ENCODE data around the gene SUPT4H1.
"Not testable (repeated sequence)": the region's sequence is repeated elsewhere in the genome, so short reads cannot be mapped to it uniquely, and the experiment has no call there.

The SUPT4H1 gene

GRCh38 chr17:58343131-58343530, 8.9 kb downstream of the SUPT4H1 start:
- ATAC-seq (ENCODE audit: insufficient read depth, low read depth) (no peak), DNase-seq (no peak)
- peak overlapping the region; percentile 100 for H3K27ac ChIP-seq (ENCODE audit: low read length)
- H3K4me2 ChIP-seq (ENCODE audit: insufficient read depth, low read length): peak overlapping the region; percentile 65
- H3K9ac ChIP-seq (ENCODE audit: low read depth, low read length): peak overlapping the region; percentile 99
- no peak overlapping the region for H2AFZ ChIP-seq (ENCODE audit: low read depth, low read length)
- peaks cover 23% of the 10 kb centered on the region for H4K20me1 ChIP-seq (ENCODE audit: insufficient read depth, low read length)
- no peaks in the 10 kb centered on the region for H3K27me3 ChIP-seq (ENCODE audit: insufficient read depth, low read length, poor library complexity)
- H3K9me3 ChIP-seq (ENCODE audit: insufficient read depth, low read length, severe bottlenecking): no peaks in the 10 kb centered on the region
- peak overlapping the region; percentile 25 to 53; a peak in 3 of 4 replicates for H3K4me3 ChIP-seq (ENCODE audit: low read depth in 1 of 2, low read length in 2 of 2)
- H3K79me2 ChIP-seq (ENCODE audit: insufficient read depth, low read length): peaks cover 99% of the 10 kb centered on the region
- H3K4me1 ChIP-seq (ENCODE audit: insufficient read depth, low read length): peaks cover 100% of the 10 kb centered on the region
- TF ChIP-seq CTCF (IDR thresholded peaks at IDR 0.05; ENCODE audit: borderline replicate concordance, extremely low read depth, low read length, poor library complexity, severe bottlenecking) (no peak), EZH2 (IDR thresholded peaks at IDR 0.05; ENCODE audit: borderline replicate concordance, low read depth, low read length, severe bottlenecking) (no peak)
- H3K36me3 ChIP-seq (ENCODE audit: insufficient read depth, low read length): peaks cover 78% of the 10 kb centered on the region

GRCh38 chr17:58341861-58342475, 10.0 kb downstream of the SUPT4H1 start:
- Histone ChIP-seq H3K4me1 (ENCODE audit: insufficient read depth, low read length) (peaks cover 92% of the 10 kb centered on the region), H3K36me3 (ENCODE audit: insufficient read depth, low read length) (peaks cover 72% of the 10 kb centered on the region), H2AFZ (ENCODE audit: low read depth, low read length) (no peak overlapping the region), H3K4me3 (ENCODE audit: low read depth in 1 of 2, low read length in 2 of 2) (peak overlapping the region in 1 of 2 experiments; percentile 53; a peak in 2 of 4 replicates), H3K9ac (ENCODE audit: low read depth, low read length) (peak overlapping the region; percentile 99), H3K9me3 (ENCODE audit: insufficient read depth, low read length, severe bottlenecking) (no peaks in the 10 kb centered on the region), H3K79me2 (ENCODE audit: insufficient read depth, low read length) (peaks cover 97% of the 10 kb centered on the region), H3K27ac (ENCODE audit: low read length) (peak overlapping the region; percentile 100), H3K4me2 (ENCODE audit: insufficient read depth, low read length) (peak overlapping the region; percentile 65), H3K27me3 (ENCODE audit: insufficient read depth, low read length, poor library complexity) (no peaks in the 10 kb centered on the region), H4K20me1 (ENCODE audit: insufficient read depth, low read length) (peaks cover 12% of the 10 kb centered on the region)
- TF ChIP-seq EZH2 (IDR thresholded peaks at IDR 0.05; ENCODE audit: borderline replicate concordance, low read depth, low read length, severe bottlenecking) (no peak), CTCF (IDR thresholded peaks at IDR 0.05; ENCODE audit: borderline replicate concordance, extremely low read depth, low read length, poor library complexity, severe bottlenecking) (no peak)
- no peak for DNase-seq
- ATAC-seq (ENCODE audit: insufficient read depth, low read depth): no peak

GRCh38 chr17:58341136-58341860, 10.7 kb downstream of the SUPT4H1 start:
- H3K4me3 ChIP-seq (ENCODE audit: low read depth in 1 of 2, low read length in 2 of 2): peak overlapping the region in 1 of 2 experiments; percentile 24; a peak in 2 of 4 replicates

GRCh38 chr17:58340405-58340876, 11.6 kb downstream of the SUPT4H1 start:
- Histone ChIP-seq H3K4me3 (ENCODE audit: low read depth in 1 of 2, low read length in 2 of 2) (peak overlapping the region in 1 of 2 experiments; percentile 96; a peak in 2 of 4 replicates), H4K20me1 (ENCODE audit: insufficient read depth, low read length) (peaks cover 2% of the 10 kb centered on the region), H2AFZ (ENCODE audit: low read depth, low read length) (no peak overlapping the region), H3K27ac (ENCODE audit: low read length) (peak overlapping the region; percentile 100), H3K27me3 (ENCODE audit: insufficient read depth, low read length, poor library complexity) (no peaks in the 10 kb centered on the region), H3K9me3 (ENCODE audit: insufficient read depth, low read length, severe bottlenecking) (no peaks in the 10 kb centered on the region), H3K36me3 (ENCODE audit: insufficient read depth, low read length) (peaks cover 56% of the 10 kb centered on the region), H3K4me2 (ENCODE audit: insufficient read depth, low read length) (peak overlapping the region; percentile 65), H3K4me1 (ENCODE audit: insufficient read depth, low read length) (peaks cover 92% of the 10 kb centered on the region), H3K9ac (ENCODE audit: low read depth, low read length) (peak overlapping the region; percentile 99), H3K79me2 (ENCODE audit: insufficient read depth, low read length) (peaks cover 96% of the 10 kb centered on the region)
- no peak for DNase-seq
- ATAC-seq (ENCODE audit: insufficient read depth, low read depth): no peak
- TF ChIP-seq CTCF (IDR thresholded peaks at IDR 0.05; ENCODE audit: borderline replicate concordance, extremely low read depth, low read length, poor library complexity, severe bottlenecking) (no peak), EZH2 (IDR thresholded peaks at IDR 0.05; ENCODE audit: borderline replicate concordance, low read depth, low read length, severe bottlenecking) (no peak)

More at GRCh38 chr17:58341136-58341860, 10.7 kb downstream of the SUPT4H1 start:
- H3K4me2 ChIP-seq (ENCODE audit: insufficient read depth, low read length): peak overlapping the region; percentile 65
- DNase-seq: peak; percentile 31
- not testable (repeated sequence) for ATAC-seq (ENCODE audit: insufficient read depth, low read depth); H3K9me3 ChIP-seq (ENCODE audit: insufficient read depth, low read length, severe bottlenecking); H3K27me3 ChIP-seq (ENCODE audit: insufficient read depth, low read length, poor library complexity); H2AFZ ChIP-seq (ENCODE audit: low read depth, low read length)
- peaks cover 65% of the 10 kb centered on the region for H3K36me3 ChIP-seq (ENCODE audit: insufficient read depth, low read length)
- H4K20me1 ChIP-seq (ENCODE audit: insufficient read depth, low read length): peaks cover 11% of the 10 kb centered on the region
- peaks cover 92% of the 10 kb centered on the region for H3K4me1 ChIP-seq (ENCODE audit: insufficient read depth, low read length)
- H3K9ac ChIP-seq (ENCODE audit: low read depth, low read length): peak overlapping the region; percentile 99
- H3K27ac ChIP-seq (ENCODE audit: low read length): peak overlapping the region; percentile 100
- H3K79me2 ChIP-seq (ENCODE audit: insufficient read depth, low read length): peaks cover 97% of the 10 kb centered on the region
